Measurements from ENCODE around the gene NMB. TPM values are rescaled to one million over a fixed set of nuclear protein-coding genes. Genes with fewer than 3 reads are reported as not detected.

The NMB gene
- total RNA-seq, 6 experiments from 2014 or later: 4.4 to 7.1 (median 5.5) TPM

DNA sequence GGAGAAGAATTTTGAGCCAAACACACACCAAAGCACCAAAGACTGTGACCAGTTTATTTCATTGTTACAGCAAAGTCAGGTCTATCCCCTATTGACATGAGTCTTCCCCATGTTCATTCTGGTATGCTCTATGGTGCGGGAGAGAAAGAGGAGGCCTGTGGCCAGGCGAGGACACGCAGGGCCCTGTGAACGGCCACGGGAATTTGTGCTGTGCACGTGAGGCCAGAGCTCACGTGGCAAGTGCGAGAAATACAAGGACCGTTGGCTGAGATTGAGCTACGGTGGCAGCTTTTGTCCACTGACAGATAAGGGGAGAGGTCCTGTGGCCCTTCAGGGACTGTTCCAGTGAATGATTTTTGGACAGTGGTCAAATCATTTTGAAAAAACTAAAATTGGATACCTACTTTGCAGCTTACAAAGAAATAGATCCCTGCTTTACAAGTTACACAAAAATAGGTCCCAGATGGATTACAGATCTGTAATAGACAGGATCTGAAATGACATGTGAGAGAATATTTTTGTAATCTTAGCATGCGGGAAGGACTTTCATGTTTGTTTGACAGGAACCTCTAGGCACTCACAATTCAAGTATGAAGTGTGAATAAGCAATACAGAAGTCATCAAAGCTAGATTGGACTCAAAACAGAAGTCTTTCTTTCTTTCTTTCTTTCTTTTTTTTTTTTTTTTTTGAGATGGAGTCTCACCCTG lies 48.0 kb downstream of the NMB start:
- Mint-ChIP-seq H3K9me3 (no peaks in the 10 kb centered on the region), H3K27ac (no peak overlapping the region), H3K4me1 (ENCODE audit: low read depth) (peaks cover 11% of the 10 kb centered on the region), H3K4me3 (no peak overlapping the region), H3K27me3 (ENCODE audit: insufficient read depth) (no peaks in the 10 kb centered on the region; the same call in 1 of the 2 replicates), H3K36me3 (ENCODE audit: low read depth) (no peaks in the 10 kb centered on the region; the same call in 1 of the 2 replicates)
- DNase-seq: no peak
- no peak for TF ChIP-seq CTCF (IDR thresholded peaks at IDR 0.05)

DNA sequence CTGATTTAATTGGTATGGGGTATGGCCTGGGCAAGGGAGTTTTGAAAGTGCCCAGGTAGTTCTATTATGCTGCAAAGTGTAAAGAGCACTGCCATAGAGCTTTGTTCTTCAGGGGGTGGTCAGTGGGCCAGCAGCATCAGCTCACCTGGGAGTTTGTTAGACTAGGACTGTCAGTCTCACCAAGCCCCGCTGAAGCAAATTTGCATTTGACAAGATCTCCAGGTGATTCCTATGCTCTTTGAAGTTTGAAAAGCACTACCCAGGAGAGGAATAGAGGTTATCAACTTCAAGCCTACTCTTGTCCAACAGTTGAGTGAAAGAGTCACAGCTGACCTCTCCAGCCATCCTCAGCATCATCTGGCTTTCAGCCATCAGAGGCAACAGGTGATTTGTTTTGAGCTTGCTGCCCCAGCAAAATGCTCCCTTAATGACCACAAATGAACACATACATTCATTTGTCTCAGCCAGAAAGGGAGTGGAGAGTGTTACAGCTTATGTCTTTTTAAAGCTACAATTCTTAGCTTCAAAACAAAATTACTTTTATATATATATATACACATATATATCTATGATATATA lies 49.2 kb downstream of the NMB start:
- Mint-ChIP-seq H3K36me3 (ENCODE audit: low read depth) (no peaks in the 10 kb centered on the region; the same call in 1 of the 2 replicates), H3K9me3 (no peaks in the 10 kb centered on the region), H3K4me1 (ENCODE audit: low read depth) (peaks cover 12% of the 10 kb centered on the region), H3K4me3 (no peak overlapping the region), H3K27ac (no peak overlapping the region), H3K27me3 (ENCODE audit: insufficient read depth) (no peaks in the 10 kb centered on the region; the same call in 1 of the 2 replicates)
- DNase-seq: no peak
- no peak for TF ChIP-seq CTCF (IDR thresholded peaks at IDR 0.05)

DNA sequence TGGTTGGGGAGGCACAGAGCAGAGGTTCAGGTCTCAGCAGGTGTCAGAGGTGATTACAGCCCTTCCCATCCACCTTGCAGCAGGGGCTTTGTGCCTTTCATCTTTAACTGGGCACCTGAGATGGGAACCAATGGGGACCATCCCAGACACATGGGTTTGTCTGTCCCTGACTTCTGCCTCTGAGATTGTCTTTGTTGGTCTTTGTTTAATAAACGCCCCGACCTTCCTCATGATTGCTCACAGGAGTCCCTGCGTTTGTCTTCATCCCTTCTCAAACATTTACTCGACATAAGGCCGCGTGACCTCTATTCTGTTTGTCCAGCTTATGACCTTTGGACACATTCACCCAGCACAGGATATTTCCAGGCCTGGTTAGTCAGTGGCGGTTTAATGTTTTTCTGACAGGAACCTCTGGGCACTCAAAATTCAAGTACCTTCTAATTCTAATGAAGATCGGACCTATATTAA lies 51.3 kb downstream of the NMB start:
- DNase-seq: no peak
- no peak overlapping the region for H3K4me3 Mint-ChIP-seq
- no peaks in the 10 kb centered on the region; the same call in 1 of the 2 replicates for H3K27me3 Mint-ChIP-seq (ENCODE audit: insufficient read depth)
- no peak for TF ChIP-seq CTCF (IDR thresholded peaks at IDR 0.05)
- no peaks in the 10 kb centered on the region; the same call in 1 of the 2 replicates for H3K36me3 Mint-ChIP-seq (ENCODE audit: low read depth)
- no peak overlapping the region for H3K27ac Mint-ChIP-seq
- no peaks in the 10 kb centered on the region for H3K9me3 Mint-ChIP-seq
- peaks cover 6% of the 10 kb centered on the region for H3K4me1 Mint-ChIP-seq (ENCODE audit: low read depth)

DNA sequence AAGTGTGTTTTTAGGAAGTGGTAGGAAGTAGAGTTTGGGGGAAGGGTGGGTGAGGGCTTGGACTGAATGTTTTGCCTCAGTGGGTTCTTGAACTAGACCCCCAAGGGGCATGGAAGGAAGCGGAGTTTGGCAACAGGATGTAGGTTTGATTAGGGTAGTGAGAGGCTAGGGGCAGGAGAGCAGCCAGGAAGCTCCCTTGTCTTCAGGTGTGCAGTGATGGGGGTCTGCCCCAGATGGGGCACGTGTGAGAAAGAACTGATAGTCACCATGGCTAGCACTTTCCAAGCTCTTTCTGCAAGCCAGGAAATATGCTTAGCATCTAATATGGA lies 52.5 kb downstream of the NMB start:
- H3K36me3 Mint-ChIP-seq (ENCODE audit: low read depth): no peaks in the 10 kb centered on the region; the same call in 1 of the 2 replicates
- H3K27me3 Mint-ChIP-seq (ENCODE audit: insufficient read depth): no peaks in the 10 kb centered on the region; the same call in 1 of the 2 replicates
- TF ChIP-seq CTCF (IDR thresholded peaks at IDR 0.05): no peak
- H3K27ac Mint-ChIP-seq: no peak overlapping the region
- H3K9me3 Mint-ChIP-seq: no peaks in the 10 kb centered on the region
- no peak overlapping the region for H3K4me3 Mint-ChIP-seq
- DNase-seq: no peak
- 0 out of 2 replicates have a peak, but pooled peaks cover 5% of the 10 kb centered on the region for H3K4me1 Mint-ChIP-seq (ENCODE audit: low read depth)

Other genes with a start within 250 kb of the NMB start
- gene ZSCAN2, start 57.2 kb downstream of the NMB start, total RNA-seq (2021; fragmentation: NEBNext Ultra II Directional; extraction: Animal tissue kit (Norgen Biotek cat#: 25700)): 1 to 10 TPM; 4.5 to 5.9 (median 5.5) TPM
- gene WDR73, start 3.9 kb downstream of the NMB start, total RNA-seq (2021; fragmentation: NEBNext Ultra II Directional; extraction: Animal tissue kit (Norgen Biotek cat#: 25700)): 10 to 100 TPM; 19.9 to 23.7 (median 21.4) TPM
- gene SEC11A, start 57.9 kb upstream of the NMB start, total RNA-seq (2021; fragmentation: NEBNext Ultra II Directional; extraction: Animal tissue kit (Norgen Biotek cat#: 25700)): 100 to 1,000 TPM; 203 to 230 (median 221) TPM
- 10 to 100 TPM; 15.4 to 19.0 (median 17.6) TPM for gene ZNF592, start 90.4 kb upstream of the NMB start, total RNA-seq (2021; fragmentation: NEBNext Ultra II Directional; extraction: Animal tissue kit (Norgen Biotek cat#: 25700))
- gene ALPK3, start 159.2 kb upstream of the NMB start, total RNA-seq (2021; fragmentation: NEBNext Ultra II Directional; extraction: Animal tissue kit (Norgen Biotek cat#: 25700)): under 1 TPM; 0.05 to 0.60 (median 0.26) TPM
- gene SLC28A1, start 226.5 kb upstream of the NMB start, total RNA-seq (2021; fragmentation: NEBNext Ultra II Directional; extraction: Animal tissue kit (Norgen Biotek cat#: 25700)): not detected